Amygdala (tissue), 56 donors: ENCODE data around the gene RPH3AL.

ENCODE experiments used
- DNase-seq, 56 donors: peaks; one replicate each; lab custom pipeline; 2025; lab: John Stamatoyannopoulos, UW

RPH3AL gene, protein sequence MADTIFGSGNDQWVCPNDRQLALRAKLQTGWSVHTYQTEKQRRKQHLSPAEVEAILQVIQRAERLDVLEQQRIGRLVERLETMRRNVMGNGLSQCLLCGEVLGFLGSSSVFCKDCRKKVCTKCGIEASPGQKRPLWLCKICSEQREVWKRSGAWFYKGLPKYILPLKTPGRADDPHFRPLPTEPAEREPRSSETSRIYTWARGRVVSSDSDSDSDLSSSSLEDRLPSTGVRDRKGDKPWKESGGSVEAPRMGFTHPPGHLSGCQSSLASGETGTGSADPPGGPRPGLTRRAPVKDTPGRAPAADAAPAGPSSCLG

DNA sequence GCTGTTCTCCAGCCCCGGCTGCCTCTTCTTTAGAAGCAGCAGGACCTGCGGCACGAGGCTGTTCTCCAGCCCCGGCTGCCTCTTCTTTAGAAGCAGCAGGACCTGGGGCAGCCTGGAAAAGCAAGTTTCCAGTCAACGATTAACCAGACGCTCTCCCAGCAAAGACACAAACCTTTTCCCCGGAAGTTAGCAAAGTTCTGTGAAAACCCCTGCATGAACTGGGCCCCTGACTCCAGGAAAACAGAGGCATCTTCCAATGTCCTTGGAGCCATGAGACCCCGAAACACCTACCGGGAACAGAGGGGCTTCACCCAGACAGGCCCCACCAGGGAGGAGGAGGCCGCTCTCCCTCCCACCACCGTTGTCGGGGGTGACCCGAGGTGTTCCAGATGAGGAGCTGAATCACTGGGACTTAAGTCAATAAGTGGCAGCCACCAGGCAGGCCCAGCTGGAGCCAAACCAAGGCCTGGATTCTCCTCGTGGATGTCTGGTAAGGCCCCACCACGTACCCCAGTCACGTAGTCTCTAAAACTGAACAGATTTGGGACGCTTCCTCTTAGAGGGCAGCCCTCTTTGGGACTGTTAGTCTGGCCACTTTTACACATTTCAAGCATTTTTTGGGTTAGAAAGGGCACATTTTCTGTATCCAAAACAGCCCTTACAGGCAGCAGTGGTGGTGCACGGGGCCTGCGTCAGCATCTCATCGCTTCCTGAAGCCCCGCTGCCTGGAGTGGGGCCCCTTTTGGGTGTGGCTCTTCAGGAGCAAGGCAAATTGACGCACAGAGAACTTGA lies at the start of gene RPH3AL:
TSS of gene RPH3AL (minus strand) at position 387 of the 792 bp plus-strand sequence. CDS start 25,264 bp downstream, outside the sequence.
- DNase-seq: no peak

DNA sequence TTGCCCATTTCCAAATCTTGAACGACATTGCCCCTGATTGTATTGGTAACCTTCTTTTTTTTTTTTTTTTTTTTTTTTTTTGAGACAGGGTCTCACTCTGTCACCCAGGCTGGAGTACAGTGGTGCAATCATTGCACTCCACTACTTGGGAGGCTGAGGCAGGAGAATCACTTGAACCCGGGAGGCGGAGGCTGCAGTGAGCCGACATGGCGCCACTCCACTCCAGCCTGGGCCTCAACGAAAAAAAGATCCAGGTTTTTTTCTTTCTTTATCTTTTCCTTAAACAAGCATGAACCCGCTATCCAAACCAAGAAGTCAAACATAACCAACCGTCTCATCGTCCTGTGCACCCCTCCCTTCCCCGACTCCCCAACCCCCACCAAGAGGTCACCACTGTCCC lies 47.6 kb upstream of the RPH3AL start:
- no peak for DNase-seq

- no peak for DNase-seq
Observed at GRCh38 chr17:396788-397187, 44.2 kb upstream of the RPH3AL start.

GRCh38 chr17:395974-396373 lies 43.4 kb upstream of the RPH3AL start:
- no peak for DNase-seq

DNA sequence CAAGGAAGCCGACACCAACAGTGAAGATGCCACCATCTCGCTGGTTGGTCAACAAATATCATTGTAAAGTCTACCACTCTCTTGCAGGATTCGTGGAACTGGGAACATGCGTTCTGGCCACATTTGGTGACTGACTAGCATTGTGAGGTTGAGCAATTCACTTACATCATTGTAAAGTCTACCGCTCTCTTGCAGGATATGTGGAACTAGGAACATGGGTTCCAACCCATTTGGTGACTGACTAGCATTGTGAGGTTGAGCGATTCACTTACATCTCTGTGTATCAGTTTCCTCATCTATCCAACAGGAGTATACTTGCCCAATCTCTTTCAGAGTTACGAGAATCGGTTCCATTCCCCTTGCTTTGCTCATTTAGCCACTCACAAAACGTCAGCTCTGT lies 42.6 kb upstream of the RPH3AL start:
- no peak for DNase-seq

- DNase-seq: no peak
Observed at GRCh38 chr17:394718-395095, 42.1 kb upstream of the RPH3AL start.

DNA sequence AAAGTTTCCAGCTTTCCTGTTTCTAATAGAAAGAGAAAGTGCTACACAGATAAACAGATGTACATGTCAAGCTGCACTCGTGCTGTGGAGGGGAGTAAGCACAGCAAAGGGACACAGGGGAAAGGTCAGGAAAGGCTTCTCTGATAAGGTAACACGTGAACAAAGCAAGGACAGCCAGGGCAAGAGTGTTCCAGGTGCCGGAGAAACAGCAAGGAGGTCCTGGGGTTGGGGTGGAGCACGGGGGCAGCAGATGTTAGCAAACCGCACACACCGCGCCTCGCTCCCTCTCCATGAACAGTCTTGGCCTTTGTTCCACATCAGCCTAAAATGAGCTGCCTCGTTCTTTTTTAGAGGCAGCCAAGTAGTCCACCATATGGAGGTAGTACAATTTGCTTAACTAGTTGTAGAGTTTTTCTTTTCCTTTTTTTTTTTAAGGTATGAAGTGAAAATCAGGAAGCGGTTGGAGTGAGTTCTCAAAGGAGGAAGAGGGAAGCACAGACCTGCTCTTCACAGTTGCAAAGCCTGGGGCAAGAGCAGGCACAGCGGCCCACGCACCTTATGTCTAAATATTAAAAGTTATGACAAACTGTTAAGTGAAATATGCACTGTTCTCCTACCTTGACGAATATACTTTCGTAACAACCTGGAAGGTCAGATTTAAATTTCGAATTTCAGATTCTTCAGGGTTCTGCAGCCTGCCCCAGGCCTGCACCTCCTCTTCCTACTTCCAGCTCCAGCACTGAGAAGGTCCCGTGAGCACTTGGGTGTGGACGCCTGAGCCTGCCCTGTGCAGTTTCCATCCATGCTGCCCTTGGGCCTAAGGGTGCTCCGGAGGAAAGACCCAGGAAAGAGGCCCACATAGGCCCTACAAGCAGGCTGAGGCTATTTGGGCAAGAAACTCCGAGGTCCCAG lies 41.5 kb upstream of the RPH3AL start:
- no peak for DNase-seq

DNA sequence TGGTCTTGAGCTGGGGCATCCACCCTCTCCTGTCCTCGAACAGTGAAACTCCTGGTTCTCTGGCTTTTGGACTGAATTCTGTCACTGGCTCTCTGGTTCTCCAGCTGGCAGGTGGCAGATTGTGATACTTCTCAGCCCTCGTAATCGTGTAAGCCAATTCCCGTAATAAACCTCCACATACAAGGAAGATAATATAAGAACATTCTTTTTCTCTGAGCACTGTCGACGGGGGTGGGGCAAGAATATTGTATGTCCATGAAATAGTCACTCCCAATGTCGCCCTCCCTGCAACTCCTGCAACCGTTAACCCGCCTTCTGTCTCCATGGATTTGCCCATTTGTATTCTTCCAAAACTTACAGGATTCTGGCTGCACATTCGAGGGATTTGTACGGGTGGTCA lies 39.2 kb upstream of the RPH3AL start:
- DNase-seq: no peak

DNA sequence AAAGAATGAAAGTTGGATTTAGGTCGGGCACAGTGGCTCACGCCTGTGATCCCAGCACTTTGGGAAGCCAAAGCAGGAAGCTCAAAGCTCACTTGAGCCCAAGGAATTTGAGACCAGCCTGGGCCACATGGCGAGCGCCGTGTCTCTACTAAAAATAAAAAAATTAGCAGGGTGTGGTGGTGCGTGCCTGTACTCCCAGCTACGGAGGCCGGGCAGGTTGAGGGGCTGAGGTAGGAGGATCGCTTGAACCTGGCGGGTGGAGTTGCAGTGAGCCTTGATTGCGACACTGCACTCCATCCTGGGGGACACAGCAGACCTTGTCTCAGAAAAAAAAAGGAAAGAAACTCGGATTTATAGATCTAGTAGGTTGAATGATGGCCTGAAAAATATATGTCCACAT lies 37.4 kb upstream of the RPH3AL start:
- DNase-seq: no peak

DNA sequence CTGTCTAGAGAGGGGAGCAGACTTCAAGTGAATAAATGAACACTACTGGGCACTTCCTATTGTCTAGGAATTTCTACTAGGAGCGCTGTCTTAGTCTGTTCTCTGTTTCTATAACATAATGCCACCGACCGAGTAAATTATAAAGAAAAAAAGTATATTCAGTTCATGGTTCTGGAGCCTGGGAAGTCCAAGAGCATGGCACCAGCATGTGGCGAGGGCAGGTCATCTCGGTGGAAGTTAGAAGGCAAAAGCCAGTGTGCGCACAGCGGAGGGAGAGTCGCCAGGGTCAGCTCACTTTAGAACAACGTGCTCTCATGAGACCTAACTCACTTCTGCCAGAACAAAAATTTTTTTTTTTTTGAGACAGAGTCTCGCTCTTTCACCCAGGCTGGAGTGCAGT lies 35.5 kb upstream of the RPH3AL start:
- no peak for DNase-seq

- peak in 38 of 56 donors; percentile 9 to 73 (median 38) for DNase-seq
Observed at GRCh38 chr17:386141-386876, 33.7 kb upstream of the RPH3AL start.

- no peak for DNase-seq
Observed at GRCh38 chr17:385836-386140, 33.2 kb upstream of the RPH3AL start.

DNA sequence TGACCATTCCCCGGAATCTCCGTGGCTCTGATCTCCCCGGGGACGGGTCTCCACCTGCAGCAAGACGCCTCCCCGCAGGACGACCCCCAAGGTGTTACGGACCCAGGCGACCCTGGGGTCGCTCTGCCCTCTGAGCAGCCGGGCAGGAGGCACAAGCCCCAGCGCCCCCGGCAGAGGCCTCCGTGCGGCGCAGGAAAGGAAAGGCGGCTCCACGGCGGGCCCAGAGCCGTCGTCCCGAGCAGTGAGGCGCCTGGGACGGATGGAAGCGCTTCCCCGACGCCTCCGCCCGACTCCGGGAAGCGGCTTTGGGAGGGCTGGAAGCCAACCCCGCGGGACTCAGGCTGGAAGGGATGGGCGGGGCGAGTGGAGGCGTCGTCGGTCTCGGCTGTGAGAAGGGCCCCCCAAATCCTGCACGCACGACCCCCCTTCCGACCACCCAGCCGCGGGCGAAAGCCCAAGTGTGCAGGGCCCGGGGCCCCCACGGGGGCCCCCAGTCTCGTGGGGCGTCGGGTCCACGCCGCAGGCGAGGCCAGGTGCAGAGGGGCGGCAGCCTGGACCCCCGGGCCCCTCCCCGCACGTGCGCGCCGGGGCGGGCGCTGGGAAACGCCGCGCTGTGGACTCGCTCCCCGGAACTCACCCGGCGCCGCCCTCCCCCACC lies 32.7 kb upstream of the RPH3AL start:
- DNase-seq: peak in 1 of 56 donors; percentile 18

GRCh38 chr17:384622-385177 lies 32.1 kb upstream of the RPH3AL start:
- no peak for DNase-seq

GRCh38 chr17:383771-384621 lies 31.4 kb upstream of the RPH3AL start:
- no peak for DNase-seq

- peak in 9 of 56 donors; percentile 2 to 31 (median 8) for DNase-seq
Observed at GRCh38 chr17:382644-383533, 30.3 kb upstream of the RPH3AL start.

GRCh38 chr17:381941-382643 lies 29.5 kb upstream of the RPH3AL start:
- DNase-seq: no peak
